CD14-positive monocyte (primary cell): ENCODE data around the gene MTMR3. TPM values are rescaled to one million over a fixed set of nuclear protein-coding genes. Genes with fewer than 3 reads are reported as not detected.
A peak's percentile ranks its signal among the peaks of the same experiment; 100 is the strongest.

Experiments used
- DNase-seq, 3 donors: peaks; one replicate each; pipeline ENCODE4 v3.0.0-alpha.2; 2011 to 2022
- H2AFZ ChIP-seq: 2 replicates; pipeline ENCODE4 v1.6.0; 2012; ENCODE audit warnings: mild to moderate bottlenecking, low read depth, low read length, inconsistent platforms; ENCODE audit not compliant: insufficient read depth, poor library complexity, severe bottlenecking
- H3K27ac ChIP-seq, 2 donors: 1 replicate in 1 of 2; 2 replicates in 1 of 2; pipeline ENCODE4 v1.5.1; 2012 to 2013; ENCODE audit warnings: low read length in 2 of 2, control low read depth in 1 of 2, inconsistent platforms in 1 of 2, low read depth in 1 of 2, mild to moderate bottlenecking in 1 of 2
- H3K27me3 ChIP-seq, 2 donors: one replicate each; pipeline versions ENCODE4 v1.6.0 to v1.6.1; 2011 to 2013; ENCODE audit warnings: low read length in 2 of 2; ENCODE audit not compliant: control insufficient read depth in 2 of 2, insufficient read depth in 2 of 2
- H3K36me3 ChIP-seq, 2 donors: replicated peaks in 1 of 2; 1 replicate in 1 of 2; 2 replicates in 1 of 2; pipeline versions ENCODE4 v1.5.1 to v1.6.1; 2012 to 2013; ENCODE audit warnings: low read length in 2 of 2, control low read depth in 1 of 2, inconsistent platforms in 1 of 2, mild to moderate bottlenecking in 1 of 2; ENCODE audit not compliant: insufficient read depth in 2 of 2, control insufficient read depth in 1 of 2
- H3K4me1 ChIP-seq, 2 donors: 1 replicate in 1 of 2; 2 replicates in 1 of 2; pipeline versions ENCODE4 v1.5.1 to v1.6.1; 2012 to 2013; ENCODE audit warnings: low read length in 2 of 2, control low read depth in 1 of 2, inconsistent platforms in 1 of 2, mild to moderate bottlenecking in 1 of 2, moderate library complexity in 1 of 2; ENCODE audit not compliant: insufficient read depth in 2 of 2, control insufficient read depth in 1 of 2
- H3K4me2 ChIP-seq: replicated peaks from 2 replicates; pipeline ENCODE3; 2012; ENCODE audit warnings: low read length, moderate library complexity, mild to moderate bottlenecking; ENCODE audit not compliant: poor library complexity, severe bottlenecking; ENCODE audit errors: extremely low read depth
- H3K4me3 ChIP-seq, 3 experiments: fragments of 200-600 bp in 1 of 3; sonication (generic) in 1 of 3; replicated peaks in 1 of 3; 1 replicate in 2 of 3; 2 replicates in 1 of 3; pipeline ENCODE4 v1.5.1; 2011 to 2013; ENCODE audit warnings: low read length in 3 of 3, mild to moderate bottlenecking in 3 of 3, control low read depth in 2 of 3, low read depth in 2 of 3, inconsistent platforms in 1 of 3, moderate library complexity in 1 of 3
- H3K79me2 ChIP-seq: 2 replicates; pipeline ENCODE4 v1.6.0; 2012; ENCODE audit warnings: mild to moderate bottlenecking, control low read depth, inconsistent platforms, low read length, moderate library complexity; ENCODE audit not compliant: insufficient read depth
- H3K9ac ChIP-seq: 2 replicates; pipeline ENCODE4 v1.6.0; 2017; ENCODE audit warnings: low read length, mild to moderate bottlenecking; ENCODE audit not compliant: insufficient read depth, poor library complexity, severe bottlenecking
- H3K9me3 ChIP-seq, 2 donors: replicated peaks in 1 of 2; 1 replicate in 1 of 2; 2 replicates in 1 of 2; pipeline versions ENCODE4 v1.5.1 to v1.6.1; 2012 to 2013; ENCODE audit warnings: low read length in 2 of 2, control low read depth in 1 of 2; ENCODE audit not compliant: control insufficient read depth in 1 of 2, insufficient read depth in 1 of 2
- H4K20me1 ChIP-seq: 2 replicates; pipeline ENCODE4 v1.6.0; 2012; ENCODE audit warnings: mild to moderate bottlenecking, low read length, control low read depth, moderate library complexity; ENCODE audit not compliant: insufficient read depth
- H3K27ac Mint-ChIP-seq, 7 donors: one replicate each; pipeline ENCODE4 v1.8.0; 2020; ENCODE audit warnings: mild to moderate bottlenecking in 7 of 7, mixed read lengths in 7 of 7, moderate library complexity in 6 of 7, inconsistent platforms in 2 of 7
- H3K27me3 Mint-ChIP-seq, 3 donors: one replicate each; pipeline ENCODE4 v1.8.0; 2021 to 2022; ENCODE audit warnings: low read depth in 3 of 3, mild to moderate bottlenecking in 3 of 3, mixed read lengths in 3 of 3, moderate library complexity in 3 of 3, inconsistent platforms in 1 of 3
- H3K36me3 Mint-ChIP-seq, 2 donors: one replicate each; pipeline ENCODE4 v1.8.0; 2020; ENCODE audit warnings: mixed read lengths in 2 of 2, inconsistent platforms in 1 of 2, mild to moderate bottlenecking in 1 of 2
- H3K4me1 Mint-ChIP-seq: one replicate; pipeline ENCODE4 v1.8.0; 2020; ENCODE audit warnings: mild to moderate bottlenecking, mixed read lengths
- H3K4me3 Mint-ChIP-seq, 2 donors: one replicate each; pipeline ENCODE4 v1.8.0; 2020; ENCODE audit warnings: mild to moderate bottlenecking in 2 of 2, mixed read lengths in 2 of 2, moderate library complexity in 1 of 2
- H3K9me3 Mint-ChIP-seq, 7 donors: one replicate each; pipeline ENCODE4 v1.8.0; 2020 to 2022; ENCODE audit warnings: mixed read lengths in 7 of 7, mild to moderate bottlenecking in 6 of 7, moderate library complexity in 6 of 7, inconsistent platforms in 2 of 7
- CTCF ChIP-seq: fragments of 200-600 bp; IDR thresholded peaks from one replicate; pipeline ENCODE4 v1.8.0; 2022; ENCODE audit warnings: antibody characterized with exemption, mild to moderate bottlenecking
- WGBS: methylation state at CpG from one replicate; pipeline ENCODE4 v1.1.5; 2013; ENCODE audit warnings: missing lambda C conversion rate; ENCODE audit not compliant: insufficient coverage; 5-methylcytosine and 5-hydroxymethylcytosine counted together
- intact Hi-C, 2 donors: fragments of 100-400 bp; cut with micrococcal nuclease; formaldehyde crosslinking; loops; one replicate each; pipeline versions ENCODE4 v1.15.0 to v1.15.1; 2023
- polyA plus RNA-seq, 3 donors: library from polyadenylated mRNA; depleted of rRNA in 1 of 3; unstranded in 2 of 3; stranded (reverse) in 1 of 3; fragments of 300-500 nt in 2 of 3; fragments of >200 nt in 1 of 3; fragmentation: Illumina TruSeq in 2 of 3; gene quantifications; 1 replicate in 2 of 3; 2 replicates in 1 of 3; pipeline ENCODE4 v1.2.3, GENCODE V29; 2012 to 2021

Gene MTMR3
- polyA plus RNA-seq, 3 donors: 23.4 to 86.1 (median 30.2) TPM

- Histone ChIP-seq H2AFZ (no peak overlapping the region), H4K20me1 (peaks cover 100% of the 10 kb centered on the region), H3K27ac (peak overlapping the region in 1 of 2 donors; percentile 5), H3K4me3 (no peak overlapping the region), H3K9ac (no peak overlapping the region), H3K9me3 (no peaks in the 10 kb centered on the region), H3K27me3 (no peaks in the 10 kb centered on the region), H3K79me2 (peaks cover 100% of the 10 kb centered on the region), H3K4me1 (peaks cover 20 to 31% of the 10 kb centered on the region in 2 donors), H3K36me3 (no peaks in the 10 kb centered on the region), H3K4me2 (no peak overlapping the region)
- peaks cover 58% of the 10 kb centered on the region for H3K4me1 Mint-ChIP-seq
- 100% methylated on average over 4 of the region's 4 CpGs for WGBS
- H3K27me3 Mint-ChIP-seq: no peaks in the 10 kb centered on the region
- no peak for DNase-seq
- no peak overlapping the region for H3K4me3 Mint-ChIP-seq
- TF ChIP-seq CTCF: no peak
- H3K36me3 Mint-ChIP-seq: peaks cover 6% of the 10 kb centered on the region in 2 donors
- intact Hi-C loops: no loop called here
- H3K27ac Mint-ChIP-seq: no peak overlapping the region
- H3K9me3 Mint-ChIP-seq: no peaks in the 10 kb centered on the region
These were observed 29.2 kb downstream of the MTMR3 start for GRCh38 chr22:29912141-29912540.

DNA sequence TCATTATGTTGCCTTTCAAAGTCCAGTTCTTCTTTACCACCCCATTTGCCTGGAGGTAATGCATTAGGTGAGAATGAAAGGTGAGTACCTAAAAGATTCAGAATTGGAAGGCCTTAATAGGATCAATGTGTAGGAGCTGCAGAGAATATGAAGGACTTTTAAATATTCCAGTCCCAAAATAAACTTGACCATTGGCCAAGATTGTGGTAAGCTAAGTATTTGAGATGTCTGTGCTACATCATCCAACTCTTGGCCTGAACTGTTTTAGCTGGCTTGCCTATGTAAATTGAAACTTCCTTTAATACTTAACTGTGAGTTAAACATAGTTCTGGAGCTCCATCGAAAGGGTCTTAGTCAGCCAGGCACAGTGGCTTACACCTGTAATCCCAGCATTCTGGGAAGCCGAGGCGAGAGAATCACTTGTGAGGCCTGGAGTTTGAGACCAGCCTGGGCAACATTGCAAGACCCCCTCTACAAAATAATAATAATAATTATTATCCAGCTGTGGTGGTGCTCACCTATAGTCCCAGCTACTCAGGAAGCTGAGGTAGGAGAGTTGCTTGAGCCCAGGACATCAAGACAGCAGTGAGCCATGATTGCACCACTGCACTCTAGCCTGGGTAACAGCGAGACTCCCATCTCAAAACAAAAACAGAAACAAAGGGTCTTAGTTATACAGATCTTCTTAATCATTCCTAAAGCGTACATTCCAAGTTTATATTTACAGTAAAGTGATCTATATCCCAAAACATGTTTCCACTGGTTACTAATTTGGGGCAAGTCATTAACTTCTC lies 29.8 kb downstream of the MTMR3 start:
- Mint-ChIP-seq H3K36me3 (peaks cover 6% of the 10 kb centered on the region in 2 donors), H3K27ac (peak overlapping the region in 4 of 7 donors; percentile 21 to 77 (median 56)), H3K9me3 (no peaks in the 10 kb centered on the region), H3K4me1 (peaks cover 53% of the 10 kb centered on the region), H3K27me3 (no peaks in the 10 kb centered on the region), H3K4me3 (no peak overlapping the region)
- H3K4me2 ChIP-seq: no peak overlapping the region
- H3K9ac ChIP-seq: no peak overlapping the region
- intact Hi-C loops: no loop called here
- no peak for TF ChIP-seq CTCF
- H3K36me3 ChIP-seq: no peaks in the 10 kb centered on the region
- DNase-seq: no peak
- H3K27me3 ChIP-seq: no peaks in the 10 kb centered on the region
- H3K4me3 ChIP-seq: no peak overlapping the region
- WGBS: no CpG with 5 or more reads among the region's 5 CpGs
- peaks cover 13 to 24% of the 10 kb centered on the region in 2 donors for H3K4me1 ChIP-seq
- peak overlapping the region in 1 of 2 donors; percentile 5 for H3K27ac ChIP-seq
- H2AFZ ChIP-seq: no peak overlapping the region
- no peaks in the 10 kb centered on the region for H3K9me3 ChIP-seq
- peaks cover 100% of the 10 kb centered on the region for H4K20me1 ChIP-seq
- peaks cover 100% of the 10 kb centered on the region for H3K79me2 ChIP-seq
